ENCODE results near the gene SLC16A7. TPM values are rescaled to one million over a fixed set of nuclear protein-coding genes. Genes with fewer than 3 reads are reported as not detected.

SLC16A7 gene
- total RNA-seq, 1 donor from 2014 or later: 1.8 TPM

- H3K27ac Mint-ChIP-seq: no peak overlapping the region
- TF ChIP-seq EZH2 (IDR thresholded peaks at IDR 0.05): no peak
- TF ChIP-seq EZH2phosphoT487 (IDR thresholded peaks at IDR 0.05): no peak
- TF ChIP-seq CTCF (IDR thresholded peaks at IDR 0.05): no peak
- no peak overlapping the region for H3K4me2 ChIP-seq
Measured at GRCh38 chr12:59820594-59821011, 224.8 kb downstream of the SLC16A7 start.

GRCh38 chr12:59823567-59823966, 227.7 kb downstream of the SLC16A7 start:
- Histone ChIP-seq H4K20me1 (ENCODE audit: low read depth) (no peaks in the 10 kb centered on the region), H2AFZ (replicated peaks) (no peak overlapping the region), H3K4me2 (no peak overlapping the region), H3K9ac (no peak overlapping the region), H3K4me3 (no peak overlapping the region), H3K4me1 (no peaks in the 10 kb centered on the region), H3K27me3 (no peaks in the 10 kb centered on the region), H3K9me3 (ENCODE audit: low read depth) (peaks cover 4% of the 10 kb centered on the region), H3F3A (ENCODE audit: low read depth) (no peaks in the 10 kb centered on the region), H3K27ac (no peak overlapping the region), H3K36me3 (no peaks in the 10 kb centered on the region), H3K79me2 (ENCODE audit: low read depth) (no peaks in the 10 kb centered on the region)
- no peaks in the 10 kb centered on the region for H3K36me3 Mint-ChIP-seq
- H3K9me3 Mint-ChIP-seq: no peaks in the 10 kb centered on the region
- no peaks in the 10 kb centered on the region for H3K27me3 Mint-ChIP-seq (ENCODE audit: insufficient read depth, low read depth)
- no peak overlapping the region for H3K4me3 Mint-ChIP-seq
- no peak for DNase-seq (ENCODE audit: low spot score)
- H3K27ac Mint-ChIP-seq: no peak overlapping the region
- H3K4me1 Mint-ChIP-seq: no peaks in the 10 kb centered on the region
- no peak for TF ChIP-seq CTCF (IDR thresholded peaks at IDR 0.05)
- TF ChIP-seq EZH2phosphoT487 (IDR thresholded peaks at IDR 0.05): no peak
- no peak for TF ChIP-seq EZH2 (IDR thresholded peaks at IDR 0.05)

More at GRCh38 chr12:59820594-59821011, 224.8 kb downstream of the SLC16A7 start:
- H3K27ac ChIP-seq: no peak overlapping the region
- H3K9me3 ChIP-seq (ENCODE audit: low read depth): peaks cover under 1% of the 10 kb centered on the region
- no peak overlapping the region for H3K4me3 Mint-ChIP-seq
- H4K20me1 ChIP-seq (ENCODE audit: low read depth): no peaks in the 10 kb centered on the region
- no peaks in the 10 kb centered on the region for H3K27me3 Mint-ChIP-seq (ENCODE audit: insufficient read depth, low read depth)
- H3K4me1 ChIP-seq: no peaks in the 10 kb centered on the region
- no peaks in the 10 kb centered on the region for H3K4me1 Mint-ChIP-seq
- DNase-seq (ENCODE audit: low spot score): no peak
- H2AFZ ChIP-seq (replicated peaks): no peak overlapping the region
- H3K9me3 Mint-ChIP-seq: no peaks in the 10 kb centered on the region
- H3K9ac ChIP-seq: no peak overlapping the region
- H3K79me2 ChIP-seq (ENCODE audit: low read depth): no peaks in the 10 kb centered on the region
- no peak overlapping the region for H3K4me3 ChIP-seq
- H3K36me3 Mint-ChIP-seq: no peaks in the 10 kb centered on the region
- H3K27me3 ChIP-seq: no peaks in the 10 kb centered on the region
- H3K36me3 ChIP-seq: no peaks in the 10 kb centered on the region
- H3F3A ChIP-seq (ENCODE audit: low read depth): no peaks in the 10 kb centered on the region

GRCh38 chr12:59827767-59828166, 231.9 kb downstream of the SLC16A7 start:
- no peak overlapping the region for H3K27ac ChIP-seq
- no peaks in the 10 kb centered on the region for H3K79me2 ChIP-seq (ENCODE audit: low read depth)
- Mint-ChIP-seq H3K4me3 (no peak overlapping the region), H3K36me3 (no peaks in the 10 kb centered on the region), H3K9me3 (no peaks in the 10 kb centered on the region), H3K27me3 (ENCODE audit: insufficient read depth, low read depth) (no peaks in the 10 kb centered on the region), H3K27ac (no peak overlapping the region), H3K4me1 (no peaks in the 10 kb centered on the region)
- no peak overlapping the region for H3K9ac ChIP-seq
- H3K36me3 ChIP-seq: no peaks in the 10 kb centered on the region
- no peak overlapping the region for H2AFZ ChIP-seq (replicated peaks)
- H3K27me3 ChIP-seq: no peaks in the 10 kb centered on the region
- H3K4me1 ChIP-seq: no peaks in the 10 kb centered on the region
- TF ChIP-seq EZH2 (IDR thresholded peaks at IDR 0.05) (no peak), CTCF (IDR thresholded peaks at IDR 0.05) (no peak), EZH2phosphoT487 (IDR thresholded peaks at IDR 0.05) (no peak)
- no peaks in the 10 kb centered on the region for H3F3A ChIP-seq (ENCODE audit: low read depth)
- no peaks in the 10 kb centered on the region for H4K20me1 ChIP-seq (ENCODE audit: low read depth)
- no peak for DNase-seq (ENCODE audit: low spot score)
- H3K4me3 ChIP-seq: no peak overlapping the region
- no peak overlapping the region for H3K4me2 ChIP-seq
- peaks cover 4% of the 10 kb centered on the region for H3K9me3 ChIP-seq (ENCODE audit: low read depth)
